Bronchial smooth muscle cell (primary cell): ENCODE data around the gene PPEF2. TPM values are rescaled to one million over a fixed set of nuclear protein-coding genes. Genes with fewer than 3 reads are reported as not detected.

ENCODE experiments used
- total RNA-seq: library from RNA; depleted of rRNA; stranded (reverse); fragments of >200 nt; gene quantifications from 2 replicates; pipeline ENCODE4 v1.2.1, GENCODE V29; 2014

PPEF2 gene
- not detected in 2 replicates for total RNA-seq

GRCh38 chr4:75902352-75902751 is at the start of gene PPEF2:
PPEF2 (minus strand) TSS chr4:75902452; CDS start chr4:75896325, 6,127 bp downstream.

DNA sequence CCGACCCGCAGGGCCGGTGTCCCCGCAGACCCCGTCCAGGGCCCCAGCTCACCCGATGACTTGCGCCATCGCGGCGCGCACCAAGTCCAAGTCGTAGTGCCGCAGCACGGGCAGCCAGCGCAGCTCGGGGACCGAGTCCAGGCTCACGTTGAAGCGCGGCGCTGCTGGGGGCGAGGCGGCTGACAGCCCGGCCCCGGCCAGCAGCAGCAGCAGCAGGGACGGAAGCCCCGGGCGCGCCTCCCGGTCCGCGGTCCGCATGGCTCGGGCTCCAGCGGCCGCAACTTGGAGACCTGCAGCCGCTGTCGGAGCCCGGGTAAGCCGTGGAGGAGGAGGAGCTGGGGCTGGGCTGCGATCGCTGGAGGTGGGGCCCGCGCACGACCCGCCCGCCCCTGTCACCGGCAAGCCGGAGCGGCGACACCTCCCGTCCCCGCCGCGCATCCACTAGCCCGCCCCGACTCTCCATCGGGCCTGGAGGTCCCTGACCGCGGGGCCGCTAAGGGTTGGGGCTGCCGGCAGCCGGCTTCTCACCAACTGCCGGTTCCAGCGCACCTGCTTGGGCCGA is 38.5 kb upstream of the PPEF2 start, which contains the start of gene NAAA:
Gene NAAA (minus strand): TSS at position 322 of the 562 bp plus-strand sequence. CDS start 64 bp downstream, at position 258.

Other genes with a start within 250 kb of the PPEF2 start
- gene G3BP2, start 229.0 kb downstream of the PPEF2 start, total RNA-seq: 81.5 and 122 TPM in 2 replicates
- gene USO1, start 177.9 kb downstream of the PPEF2 start, total RNA-seq: 58.1 and 100 TPM in 2 replicates
- 9.9 and 36.4 TPM in 2 replicates for gene NAAA, start 38.6 kb upstream of the PPEF2 start, total RNA-seq
- 13.2 and 16.2 TPM in 2 replicates for gene SDAD1, start 88.5 kb upstream of the PPEF2 start, total RNA-seq
- not detected in 2 replicates for gene CXCL9, start 105.1 kb upstream of the PPEF2 start, total RNA-seq
- gene CXCL10, start 121.0 kb upstream of the PPEF2 start, total RNA-seq: under 0.01 TPM in 1 of 2 replicates, not detected in the other
- gene CXCL11, start 133.6 kb upstream of the PPEF2 start, total RNA-seq: not detected in 2 replicates
- gene ART3, start 172.3 kb upstream of the PPEF2 start, total RNA-seq: 0.09 and 0.16 TPM in 2 replicates
- gene NUP54, start 245.9 kb upstream of the PPEF2 start, total RNA-seq: 39.1 and 73.7 TPM in 2 replicates